ENCODE data around the gene ENPP4.
A peak's percentile ranks its signal among the peaks of the same experiment; 100 is the strongest.
"Not testable (repeated sequence)": the region's sequence is repeated elsewhere in the genome, so short reads cannot be mapped to it uniquely, and the experiment has no call there.

Gene ENPP4

GRCh38 chr6:46134216-46134615, 4.4 kb downstream of the ENPP4 start:
- DNase-seq = no peak

- no peak for DNase-seq
Observed at GRCh38 chr6:46135176-46135575, 5.4 kb downstream of the ENPP4 start.

GRCh38 chr6:46136831-46137230, 7.0 kb downstream of the ENPP4 start:
- DNase-seq = no peak

GRCh38 chr6:46137387-46137786, 7.6 kb downstream of the ENPP4 start:
- DNase-seq = no peak

GRCh38 chr6:46138281-46138680, 8.5 kb downstream of the ENPP4 start:
- DNase-seq = peak; percentile 15

GRCh38 chr6:46144270-46144669, 14.5 kb downstream of the ENPP4 start:
- no peak for DNase-seq

- not testable (repeated sequence) for DNase-seq
Observed at GRCh38 chr6:46149066-46149465, 19.3 kb downstream of the ENPP4 start.

- DNase-seq = no peak
Observed at GRCh38 chr6:46156701-46157100, 26.9 kb downstream of the ENPP4 start.

GRCh38 chr6:46159229-46159628, 29.4 kb downstream of the ENPP4 start:
- DNase-seq = no peak

GRCh38 chr6:46160102-46160501, 30.3 kb downstream of the ENPP4 start:
- DNase-seq = no peak

GRCh38 chr6:46170357-46171289, 40.8 kb downstream of the ENPP4 start, which contains the start of gene ENPP5:
Gene ENPP5 (minus strand): TSS chr6:46170980. CDS start chr6:46168262, 2,718 bp downstream.
- DNase-seq = peak; percentile 91

GRCh38 chr6:46172176-46172575, 42.4 kb downstream of the ENPP4 start:
- DNase-seq = no peak

GRCh38 chr6:46174904-46175303, 45.1 kb downstream of the ENPP4 start:
- no peak for DNase-seq

GRCh38 chr6:46175446-46175845, 45.7 kb downstream of the ENPP4 start:
- no peak for DNase-seq

GRCh38 chr6:46175976-46176375, 46.2 kb downstream of the ENPP4 start:
- no peak for DNase-seq

- DNase-seq = no peak
Observed at GRCh38 chr6:46184114-46184513, 54.3 kb downstream of the ENPP4 start.

GRCh38 chr6:46186583-46186982, 56.8 kb downstream of the ENPP4 start:
- no peak for DNase-seq

GRCh38 chr6:46189726-46190125, 59.9 kb downstream of the ENPP4 start:
- DNase-seq = no peak

- no peak for DNase-seq
Observed at GRCh38 chr6:46190889-46191288, 61.1 kb downstream of the ENPP4 start.

- no peak for DNase-seq
Observed at GRCh38 chr6:46191961-46192360, 62.2 kb downstream of the ENPP4 start.

All from NCI-H2171 (cell line).